Loucy (cell line): Measurements from ENCODE around the gene ADI1.
"Not testable (repeated sequence)": the region's sequence is repeated elsewhere in the genome, so short reads cannot be mapped to it uniquely, and the experiment has no call there.

Experiments
- H2AFZ ChIP-seq: fragments of 200-600 bp; sonication (generic); 2 replicates; pipeline ENCODE4 v1.6.0; 2016; ENCODE audit warnings: antibody characterized with exemption, mild to moderate bottlenecking, low read length, moderate library complexity
- H3F3A ChIP-seq: fragments of 200-600 bp; 2 replicates; pipeline ENCODE4 v1.6.0; 2016; ENCODE audit warnings: antibody characterized with exemption, low read depth, mild to moderate bottlenecking
- H3K27me3 ChIP-seq: fragments of 200-600 bp; sonication (generic); 2 replicates; pipeline ENCODE4 v1.6.1; 2014; ENCODE audit warnings: low read length, mild to moderate bottlenecking; ENCODE audit not compliant: insufficient read depth, poor library complexity, severe bottlenecking
- H3K36me3 ChIP-seq: fragments of 200-600 bp; sonication (generic); 2 replicates; pipeline ENCODE4 v1.6.1; 2016; ENCODE audit warnings: low read length; ENCODE audit not compliant: insufficient read depth
- H3K4me1 ChIP-seq: fragments of 200-600 bp; sonication (generic); 2 replicates; pipeline ENCODE4 v1.5.1; 2014; ENCODE audit warnings: low read length, mild to moderate bottlenecking; ENCODE audit not compliant: insufficient read depth, poor library complexity, severe bottlenecking
- H3K4me2 ChIP-seq: fragments of 200-600 bp; sonication (generic); 2 replicates; pipeline ENCODE4 v1.6.0; 2014; ENCODE audit warnings: antibody characterized with exemption, low read length, low read depth, mild to moderate bottlenecking; ENCODE audit not compliant: poor library complexity, severe bottlenecking
- H3K4me3 ChIP-seq: fragments of 200-600 bp; sonication (generic); 2 replicates; pipeline ENCODE4 v1.5.1; 2014; ENCODE audit warnings: low read length, mild to moderate bottlenecking, mixed read lengths; ENCODE audit not compliant: poor library complexity, severe bottlenecking
- H3K79me2 ChIP-seq: fragments of 200-600 bp; sonication (generic); 2 replicates; pipeline ENCODE4 v1.6.1; 2014; ENCODE audit warnings: low read length; ENCODE audit not compliant: insufficient read depth
- H3K9ac ChIP-seq: fragments of 200-600 bp; sonication (generic); 2 replicates; pipeline ENCODE4 v1.6.0; 2014; ENCODE audit warnings: mild to moderate bottlenecking, low read depth, low read length, moderate library complexity; ENCODE audit not compliant: poor library complexity, severe bottlenecking
- H3K9me2 ChIP-seq: fragments of 200-600 bp; sonication (generic); replicated peaks from 2 replicates; pipeline ENCODE4 v1.6.1; 2016; ENCODE audit warnings: low read depth, low read length, mixed read lengths
- H3K9me3 ChIP-seq: fragments of 200-600 bp; sonication (generic); 2 replicates; pipeline ENCODE4 v1.6.1; 2014; ENCODE audit warnings: mild to moderate bottlenecking, antibody characterized with exemption, low read length, low read depth; ENCODE audit not compliant: insufficient read depth
- H4K20me1 ChIP-seq: fragments of 200-600 bp; sonication (generic); 2 replicates; pipeline ENCODE4 v1.6.0; 2014; ENCODE audit warnings: antibody characterized with exemption, low read length, mild to moderate bottlenecking; ENCODE audit not compliant: insufficient read depth, poor library complexity, severe bottlenecking
- CTCF ChIP-seq: fragments of 200-600 bp; sonication (generic); conservative IDR thresholded peaks from 2 replicates; pipeline ENCODE4 v1.5.1; 2014; ENCODE audit warnings: mild to moderate bottlenecking, antibody characterized with exemption, low read length
- EZH2phosphoT487 ChIP-seq: fragments of 200-600 bp; IDR thresholded peaks from 2 replicates; pipeline ENCODE4 v1.6.1; 2018; ENCODE audit warnings: antibody characterized with exemption, mild to moderate bottlenecking, moderate library complexity, borderline replicate concordance

The ADI1 gene

GRCh38 chr2:3494984-3495666, 24.2 kb downstream of the ADI1 start:
- Histone ChIP-seq H3K9me2 (no peaks in the 10 kb centered on the region), H2AFZ (no peak overlapping the region), H3K4me2 (no peak overlapping the region), H3K36me3 (peaks cover 40% of the 10 kb centered on the region; the same call in 1 of the 2 replicates), H3K4me3 (no peak overlapping the region), H3K27me3 (no peaks in the 10 kb centered on the region), H3K79me2 (no peaks in the 10 kb centered on the region), H3F3A (no peaks in the 10 kb centered on the region), H3K9ac (no peak overlapping the region), H3K4me1 (no peaks in the 10 kb centered on the region), H4K20me1 (no peaks in the 10 kb centered on the region), H3K9me3 (no peaks in the 10 kb centered on the region)
- TF ChIP-seq CTCF (no peak), EZH2phosphoT487 (no peak)

- H3K4me3 ChIP-seq = no peak overlapping the region
- no peaks in the 10 kb centered on the region for H4K20me1 ChIP-seq
- peaks cover 25% of the 10 kb centered on the region; the same call in 1 of the 2 replicates for H3K36me3 ChIP-seq
- no peak overlapping the region for H3K4me2 ChIP-seq
- no peaks in the 10 kb centered on the region for H3K9me3 ChIP-seq
- H2AFZ ChIP-seq = no peak overlapping the region
- no peaks in the 10 kb centered on the region for H3K4me1 ChIP-seq
- H3K79me2 ChIP-seq = no peaks in the 10 kb centered on the region
- H3F3A ChIP-seq = no peaks in the 10 kb centered on the region
- no peak overlapping the region for H3K9ac ChIP-seq
- no peaks in the 10 kb centered on the region for H3K27me3 ChIP-seq
- TF ChIP-seq CTCF = no peak
- no peak for TF ChIP-seq EZH2phosphoT487
- H3K9me2 ChIP-seq = no peaks in the 10 kb centered on the region
Observed at GRCh38 chr2:3493615-3494007, 25.7 kb downstream of the ADI1 start.

- Histone ChIP-seq H3K9me2 (no peaks in the 10 kb centered on the region), H3F3A (no peaks in the 10 kb centered on the region), H3K27me3 (no peaks in the 10 kb centered on the region), H3K9ac (no peak overlapping the region), H3K79me2 (no peaks in the 10 kb centered on the region), H4K20me1 (no peaks in the 10 kb centered on the region), H3K36me3 (peaks cover 20% of the 10 kb centered on the region; the same call in 1 of the 2 replicates), H3K4me2 (no peak overlapping the region), H3K9me3 (no peaks in the 10 kb centered on the region), H2AFZ (no peak overlapping the region), H3K4me3 (no peak overlapping the region), H3K4me1 (no peaks in the 10 kb centered on the region)
- TF ChIP-seq EZH2phosphoT487 = no peak
Observed at GRCh38 chr2:3492951-3493614, 26.2 kb downstream of the ADI1 start.

- H3K9me2 ChIP-seq, H3K9ac ChIP-seq, H3K27me3 ChIP-seq, H4K20me1 ChIP-seq, H3K79me2 ChIP-seq, H3K4me1 ChIP-seq, H3K9me3 ChIP-seq, H2AFZ ChIP-seq, H3F3A ChIP-seq, H3K4me3 ChIP-seq, H3K4me2 ChIP-seq: not testable (repeated sequence)
- H3K36me3 ChIP-seq = peaks cover 13% of the 10 kb centered on the region; the same call in 1 of the 2 replicates
Observed at GRCh38 chr2:3492475-3492787, 26.9 kb downstream of the ADI1 start.
